GM12865 (cell line): Measurements from ENCODE around the gene MRPS10.
"Not testable (repeated sequence)": the region's sequence is repeated elsewhere in the genome, so short reads cannot be mapped to it uniquely, and the experiment has no call there.

Source experiments
- DNase-seq: peaks from one replicate; pipeline ENCODE4 v3.0.0; 2010; ENCODE audit warnings: low read depth
- H3K4me3 ChIP-seq: 2 replicates; pipeline ENCODE4 v1.5.1; 2011; ENCODE audit warnings: mild to moderate bottlenecking, low read depth, low read length, control low read depth
- CTCF ChIP-seq: IDR thresholded peaks from 2 replicates; pipeline ENCODE4 v1.5.1; 2011; ENCODE audit warnings: low read length, control low read depth, low read depth, inconsistent platforms; ENCODE audit not compliant: insufficient read depth; ENCODE audit errors: missing control alignments

The MRPS10 gene

GRCh38 chr6:42225419-42225818, 7.8 kb upstream of the MRPS10 start:
- TF ChIP-seq CTCF, result no peak
- H3K4me3 ChIP-seq, result no peak overlapping the region
- no peak for DNase-seq

GRCh38 chr6:42225029-42225339, 7.3 kb upstream of the MRPS10 start:
- H3K4me3 ChIP-seq, result no peak overlapping the region
- DNase-seq, result no peak
- no peak for TF ChIP-seq CTCF

GRCh38 chr6:42224222-42225028, 6.8 kb upstream of the MRPS10 start:
- no peak overlapping the region; the same call in 1 of the 2 replicates for H3K4me3 ChIP-seq
- peak; percentile 91 for DNase-seq
- no peak for TF ChIP-seq CTCF

GRCh38 chr6:42222448-42222847, 4.8 kb upstream of the MRPS10 start:
- H3K4me3 ChIP-seq, result no peak overlapping the region
- no peak for DNase-seq
- no peak for TF ChIP-seq CTCF

GRCh38 chr6:42221546-42221945, 3.9 kb upstream of the MRPS10 start:
- no peak for TF ChIP-seq CTCF
- H3K4me3 ChIP-seq, result no peak overlapping the region
- no peak for DNase-seq

- no peak for DNase-seq
- no peak for TF ChIP-seq CTCF
- no peak overlapping the region for H3K4me3 ChIP-seq
Measured at GRCh38 chr6:42220807-42221206, 3.1 kb upstream of the MRPS10 start.

- TF ChIP-seq CTCF, result no peak
- H3K4me3 ChIP-seq, result peak overlapping the region; percentile 72
- DNase-seq, result no peak
Measured at GRCh38 chr6:42217157-42217518, 523 bp downstream of the MRPS10 start.

GRCh38 chr6:42216495-42216894, 1.2 kb downstream of the MRPS10 start:
- H3K4me3 ChIP-seq, result peak overlapping the region; percentile 72
- DNase-seq, result not testable (repeated sequence)
